SH-SY5Y (cell line): Measurements from ENCODE around the gene FBXO21.

Experiments
- GATA2 ChIP-seq: IDR thresholded peaks from 2 replicates; pipeline ENCODE4 v1.6.1; 2011; ENCODE audit warnings: mild to moderate bottlenecking, low read depth, low read length
- GATA3 ChIP-seq: IDR thresholded peaks from 2 replicates; pipeline ENCODE4 v1.6.1; 2011; ENCODE audit warnings: low read depth, mild to moderate bottlenecking, low read length, moderate library complexity

Gene FBXO21

DNA sequence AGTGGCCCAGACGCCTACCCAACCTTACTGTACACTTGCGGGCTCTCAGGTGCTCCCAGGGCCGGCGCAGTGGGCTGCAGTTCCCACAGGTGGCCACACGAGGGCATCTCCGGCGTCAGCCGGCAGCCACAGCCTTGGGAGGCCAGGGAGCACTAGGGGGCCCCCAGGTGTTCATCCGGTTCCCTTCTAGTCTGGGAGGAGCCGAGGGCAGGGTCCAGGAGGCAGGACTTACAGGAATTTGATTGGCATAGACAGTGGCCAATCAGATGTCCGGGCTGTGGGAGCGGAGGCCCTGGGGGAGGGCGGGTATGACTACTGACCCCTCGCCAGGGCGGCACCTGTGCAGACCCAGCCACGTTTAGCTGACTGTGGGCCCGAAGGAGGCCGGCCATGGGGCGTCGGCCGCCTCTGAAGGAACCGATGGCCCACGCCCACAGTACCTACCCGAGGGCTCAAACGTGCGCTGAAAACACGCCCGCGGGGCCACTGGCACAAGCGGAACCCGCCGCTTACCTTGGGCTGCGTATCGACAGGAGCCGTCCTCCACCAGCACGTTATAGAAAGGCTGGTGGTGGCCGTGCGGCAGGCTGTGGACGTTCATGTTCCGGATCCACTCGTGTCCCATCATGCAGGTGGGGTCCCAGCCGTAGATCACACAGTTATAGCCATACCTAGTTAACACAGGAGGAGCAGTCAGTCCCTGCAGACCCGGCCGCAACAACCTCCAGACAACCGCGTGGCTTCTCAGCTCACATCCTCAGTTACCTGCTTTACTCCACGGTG, 34.8 kb downstream of the FBXO21 start:
- TF ChIP-seq GATA2 (no peak), GATA3 (no peak)

DNA sequence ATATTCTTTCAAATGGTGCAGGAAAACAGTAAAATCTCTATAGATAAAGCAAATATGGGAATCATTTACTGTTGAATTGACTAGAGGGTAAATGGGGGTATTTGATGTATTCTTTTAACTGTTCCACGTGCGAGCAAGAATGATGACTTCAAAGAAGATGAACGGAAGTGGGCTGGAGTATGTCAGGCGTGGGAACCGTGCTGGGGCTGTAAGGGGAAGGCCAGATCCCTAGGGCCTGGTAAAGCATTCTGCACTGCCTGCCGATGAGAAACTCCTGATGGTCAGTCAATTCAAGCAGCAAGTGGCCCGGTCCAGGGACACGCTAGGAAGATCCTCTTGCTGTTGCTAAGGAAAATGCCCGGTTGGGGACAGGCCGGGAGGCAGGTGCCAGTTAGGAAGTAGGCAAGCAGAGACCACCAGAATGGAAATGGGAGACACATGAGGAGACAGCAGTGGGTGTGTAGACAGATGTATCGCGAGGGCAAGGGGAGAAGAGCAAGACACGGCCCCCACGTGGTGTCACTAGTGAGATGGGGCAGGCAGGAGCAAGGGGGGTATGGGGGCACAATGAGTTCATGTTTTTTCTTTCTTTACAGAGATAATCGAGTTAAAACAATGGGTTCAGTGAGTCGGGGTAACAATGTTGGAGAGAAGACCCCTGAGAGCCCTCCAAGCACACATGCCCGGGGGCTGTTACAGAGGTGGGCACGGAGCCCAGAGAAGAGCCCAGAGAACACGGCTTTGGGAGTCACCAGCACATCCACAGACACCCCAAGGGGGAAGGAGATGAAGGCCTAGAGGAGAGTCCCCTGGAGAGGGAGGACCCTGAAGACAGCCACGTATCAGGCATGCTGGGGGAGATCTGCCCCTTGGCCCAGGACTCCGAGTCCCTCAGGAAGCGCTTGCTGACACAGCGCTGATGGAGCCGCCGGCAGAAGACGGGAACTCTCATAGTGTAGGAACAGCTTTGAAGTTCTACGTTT, 37.2 kb downstream of the FBXO21 start:
- TF ChIP-seq GATA3 (no peak), GATA2 (no peak)

DNA sequence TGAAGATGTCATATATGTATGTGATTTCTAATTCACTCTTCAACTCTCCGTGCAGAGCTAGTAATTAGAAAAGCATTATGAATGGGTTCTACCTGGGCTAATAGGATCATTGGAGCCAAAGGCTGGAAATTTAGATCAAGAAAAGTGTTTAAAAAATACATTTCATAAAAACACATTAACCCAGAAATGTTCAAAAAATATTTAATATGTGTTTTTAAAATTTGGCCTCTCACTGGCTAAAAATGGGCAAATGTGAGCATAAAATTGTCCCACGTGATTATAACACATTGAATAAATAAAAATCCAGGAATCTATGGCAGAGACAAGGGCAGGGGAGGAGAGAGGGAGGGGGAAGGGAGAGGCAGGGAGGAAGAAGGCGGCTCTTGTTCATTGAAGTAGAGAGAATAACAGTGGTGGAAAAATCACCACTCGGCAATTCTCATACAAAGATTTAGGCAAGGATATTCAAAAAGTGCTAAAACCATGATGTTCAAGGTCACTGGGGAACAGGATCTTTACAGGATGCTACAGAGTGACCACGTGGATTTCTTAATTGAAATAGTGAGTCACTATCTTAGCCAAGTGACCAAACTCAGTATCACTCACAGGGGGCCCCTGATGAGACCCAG, 38.8 kb downstream of the FBXO21 start:
- no peak for TF ChIP-seq GATA2
- TF ChIP-seq GATA3 = no peak

- no peak for TF ChIP-seq GATA3
- no peak for TF ChIP-seq GATA2
These were observed 40.8 kb downstream of the FBXO21 start for GRCh38 chr12:117149431-117149830.

GRCh38 chr12:117148642-117149041, 41.6 kb downstream of the FBXO21 start:
- TF ChIP-seq GATA3 (no peak), GATA2 (no peak)

DNA sequence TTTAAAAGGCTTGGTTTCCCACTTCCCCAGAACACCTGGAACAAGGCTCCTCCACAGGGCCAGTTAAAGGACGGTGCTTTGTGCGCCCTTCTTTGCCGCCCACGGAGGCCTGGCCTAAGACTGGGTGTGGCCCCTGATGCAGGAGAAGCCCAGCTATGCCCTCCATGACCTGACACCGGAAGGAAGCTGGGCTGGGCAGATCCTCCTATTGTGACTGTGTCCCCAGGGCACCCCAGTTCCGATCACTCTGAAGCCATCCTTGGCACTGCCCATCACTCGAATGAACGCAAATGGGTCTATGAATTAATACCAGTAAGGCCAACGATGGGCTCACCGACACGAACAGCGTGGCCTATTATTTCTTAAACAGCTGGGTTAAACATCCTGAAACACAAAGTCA, 42.6 kb downstream of the FBXO21 start:
- TF ChIP-seq GATA2 (no peak), GATA3 (no peak)

DNA sequence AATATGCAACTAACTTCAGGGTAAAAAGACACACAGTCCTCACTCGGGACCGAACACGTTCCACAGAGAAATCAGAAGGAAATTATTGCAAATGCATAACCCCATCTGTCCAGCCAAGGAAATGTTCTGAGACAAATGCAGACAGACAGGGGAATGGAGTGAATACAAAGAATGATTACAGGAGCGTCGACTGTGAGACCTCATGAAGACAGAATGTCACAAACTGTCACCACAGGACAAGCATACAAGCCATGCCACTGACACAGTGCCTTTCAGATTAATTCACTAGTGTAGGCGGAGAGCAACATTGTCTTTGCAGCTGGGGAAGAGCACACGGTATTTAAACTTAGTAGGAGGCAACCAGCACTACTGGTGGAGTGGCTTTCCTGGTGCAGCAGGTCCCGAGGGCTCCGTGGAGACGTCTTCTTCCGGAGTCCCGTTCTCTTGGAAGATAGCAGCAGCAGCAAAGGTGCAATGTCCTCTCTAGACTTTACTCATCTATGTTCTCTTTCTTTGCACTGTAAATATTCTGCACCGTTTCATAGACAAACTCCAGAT, 44.6 kb downstream of the FBXO21 start:
- no peak for TF ChIP-seq GATA2
- no peak for TF ChIP-seq GATA3

GRCh38 chr12:117144599-117144998, 45.7 kb downstream of the FBXO21 start:
- TF ChIP-seq GATA2 (no peak), GATA3 (no peak)

DNA sequence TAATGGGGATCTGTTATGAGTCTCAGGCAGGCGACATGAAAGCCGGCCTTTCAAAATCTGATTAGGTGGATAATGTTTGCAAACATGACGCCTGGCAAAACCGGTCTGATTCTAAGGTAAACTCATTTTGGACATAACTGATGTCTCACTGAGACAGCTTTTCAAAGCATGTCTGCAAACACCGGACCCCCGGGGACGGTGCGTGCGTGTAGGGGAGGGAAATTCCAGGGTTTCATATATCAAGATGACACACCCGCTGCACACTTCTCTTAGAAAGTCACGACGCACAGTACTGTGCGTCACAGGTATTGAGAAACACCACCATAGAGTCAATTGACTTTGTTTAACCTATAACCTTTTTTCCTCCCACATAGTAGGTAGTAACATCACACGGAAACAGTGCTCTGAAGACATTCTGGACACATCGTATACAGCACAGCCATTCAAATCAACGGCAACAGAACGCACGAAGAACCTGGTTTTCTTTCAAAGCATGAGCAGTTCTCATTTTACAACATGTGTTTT, 47.2 kb downstream of the FBXO21 start:
- TF ChIP-seq GATA3 = no peak
- 0 out of 2 replicates have a peak, but pooled peaks have one; percentile 12 for TF ChIP-seq GATA2

DNA sequence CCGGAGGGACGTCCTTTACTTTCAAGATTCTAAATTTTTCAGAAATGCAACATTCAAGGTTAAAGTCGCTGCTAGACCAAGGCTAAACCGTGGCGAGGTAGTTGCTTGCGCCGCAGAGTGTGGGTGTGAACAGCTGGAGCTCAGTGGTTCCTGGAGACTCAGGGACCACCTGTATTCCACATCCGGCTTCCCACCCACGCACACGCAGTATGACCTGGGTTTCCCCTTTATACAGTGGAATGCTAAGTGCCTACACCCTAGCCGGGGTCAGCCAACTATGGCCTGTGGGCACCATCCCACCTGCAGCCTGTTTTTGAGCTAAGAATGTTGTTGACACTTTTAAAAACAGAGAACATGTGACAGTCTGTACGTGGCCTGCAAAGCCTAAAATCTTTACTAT, 48.2 kb downstream of the FBXO21 start:
- TF ChIP-seq GATA3 = no peak
- no peak for TF ChIP-seq GATA2

DNA sequence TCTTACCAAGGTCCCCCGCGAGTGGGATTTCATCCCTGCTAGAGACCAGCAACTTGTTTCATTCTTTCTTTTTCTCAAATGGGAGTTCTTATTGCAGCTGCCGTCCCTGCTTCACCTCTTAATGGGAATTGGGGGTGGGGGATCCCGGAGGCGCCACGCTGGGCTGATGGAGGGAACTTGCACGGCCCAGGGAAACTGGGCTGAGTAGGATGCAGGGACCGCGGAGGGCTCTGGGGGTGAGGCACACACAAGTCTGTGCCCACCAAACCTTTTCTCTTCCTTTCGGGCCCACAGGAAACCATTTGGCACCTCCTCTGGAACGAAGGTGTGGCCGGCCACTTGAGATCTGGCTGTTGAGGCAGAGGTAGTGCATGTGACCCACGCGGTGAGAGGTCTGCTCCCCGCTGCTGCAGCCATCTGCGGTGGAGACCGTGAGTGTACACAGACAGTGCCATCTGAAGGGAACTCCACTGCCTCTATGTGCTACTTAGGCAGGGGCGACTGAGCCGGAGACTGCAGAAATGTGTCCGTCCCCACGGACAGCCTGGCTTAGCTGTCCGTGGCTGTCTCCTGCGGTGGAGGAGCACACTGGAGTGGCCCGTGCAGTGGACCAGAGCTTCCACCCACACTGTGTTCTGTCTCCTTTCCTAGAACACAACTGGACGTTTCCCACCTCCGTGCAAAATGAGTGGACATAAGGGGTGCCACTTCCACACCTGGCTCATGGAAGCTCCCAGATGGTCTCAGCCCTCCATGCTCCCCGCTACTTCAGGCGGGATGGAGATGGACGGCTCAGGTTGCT, 49.0 kb downstream of the FBXO21 start:
- no peak for TF ChIP-seq GATA2
- no peak for TF ChIP-seq GATA3

DNA sequence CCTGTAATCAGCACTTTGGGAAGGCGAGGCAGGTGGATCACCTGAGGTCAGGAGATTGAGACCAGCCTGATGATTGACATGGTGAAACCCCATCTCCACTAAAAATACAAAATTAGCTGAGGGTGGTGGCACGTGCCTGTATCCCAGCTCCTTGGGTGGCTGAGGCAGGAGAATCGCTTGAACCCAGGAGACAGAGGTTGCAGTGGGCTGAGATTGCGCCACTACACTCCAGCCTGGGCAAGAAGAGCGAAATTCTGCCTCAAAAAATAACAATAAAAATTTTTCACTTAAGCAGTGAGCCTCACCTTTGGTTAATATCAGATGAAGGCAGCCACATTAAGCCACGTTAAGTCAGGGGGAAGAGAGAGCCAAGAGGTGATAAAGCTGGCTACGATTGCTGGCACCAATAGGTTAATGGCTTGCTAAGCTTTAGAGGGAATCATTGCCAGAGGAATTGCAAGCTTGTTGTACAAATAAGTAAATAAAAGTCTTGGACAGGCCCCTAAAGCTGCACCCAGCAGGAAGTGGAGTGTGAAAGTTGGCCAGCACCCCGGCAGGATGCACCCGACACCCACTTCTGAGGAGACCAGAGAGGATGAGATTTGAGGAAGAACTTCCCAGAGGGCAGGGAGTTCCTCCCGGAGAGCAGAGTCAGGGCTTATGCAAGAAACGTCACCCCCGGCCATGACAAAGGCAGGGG, 49.7 kb downstream of the FBXO21 start:
- no peak for TF ChIP-seq GATA3
- TF ChIP-seq GATA2 = no peak

DNA sequence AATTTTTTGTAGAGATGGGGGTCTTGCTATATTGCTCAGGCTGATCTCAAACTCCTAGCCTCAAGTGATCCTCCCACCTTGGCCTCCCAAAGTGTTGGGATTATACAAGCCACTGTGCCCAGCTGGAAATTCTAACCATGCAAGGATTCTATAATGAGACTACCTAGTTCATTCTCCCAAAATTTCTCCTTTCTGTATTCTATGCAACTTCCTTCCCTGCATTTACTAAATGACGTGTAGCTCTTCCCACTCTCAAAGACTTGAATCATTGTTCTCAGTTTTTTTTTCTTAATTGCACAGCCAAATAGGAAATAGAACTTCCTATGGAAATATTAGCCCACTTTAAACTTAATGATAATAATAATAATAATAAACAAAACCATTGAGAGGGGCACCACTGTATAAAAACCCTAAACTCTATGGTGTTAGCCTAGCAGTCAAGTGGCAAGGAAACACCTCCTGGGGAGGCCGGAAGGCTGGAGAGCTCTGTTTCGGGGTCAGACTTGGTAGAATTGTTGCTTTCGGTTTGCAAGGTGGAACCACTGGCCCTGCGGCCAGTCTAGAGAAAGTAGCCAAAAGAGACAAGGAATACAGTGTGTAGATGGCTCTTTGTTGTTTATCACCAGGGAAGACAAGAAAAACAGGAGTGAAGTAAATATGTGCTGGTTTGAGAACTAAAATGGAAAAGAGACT, 51.1 kb downstream of the FBXO21 start:
- TF ChIP-seq GATA3 = no peak
- no peak for TF ChIP-seq GATA2
